Measurements from ENCODE around the gene IP6K2.
"Not testable (repeated sequence)": the region's sequence is repeated elsewhere in the genome, so short reads cannot be mapped to it uniquely, and the experiment has no call there.

IP6K2 gene

DNA sequence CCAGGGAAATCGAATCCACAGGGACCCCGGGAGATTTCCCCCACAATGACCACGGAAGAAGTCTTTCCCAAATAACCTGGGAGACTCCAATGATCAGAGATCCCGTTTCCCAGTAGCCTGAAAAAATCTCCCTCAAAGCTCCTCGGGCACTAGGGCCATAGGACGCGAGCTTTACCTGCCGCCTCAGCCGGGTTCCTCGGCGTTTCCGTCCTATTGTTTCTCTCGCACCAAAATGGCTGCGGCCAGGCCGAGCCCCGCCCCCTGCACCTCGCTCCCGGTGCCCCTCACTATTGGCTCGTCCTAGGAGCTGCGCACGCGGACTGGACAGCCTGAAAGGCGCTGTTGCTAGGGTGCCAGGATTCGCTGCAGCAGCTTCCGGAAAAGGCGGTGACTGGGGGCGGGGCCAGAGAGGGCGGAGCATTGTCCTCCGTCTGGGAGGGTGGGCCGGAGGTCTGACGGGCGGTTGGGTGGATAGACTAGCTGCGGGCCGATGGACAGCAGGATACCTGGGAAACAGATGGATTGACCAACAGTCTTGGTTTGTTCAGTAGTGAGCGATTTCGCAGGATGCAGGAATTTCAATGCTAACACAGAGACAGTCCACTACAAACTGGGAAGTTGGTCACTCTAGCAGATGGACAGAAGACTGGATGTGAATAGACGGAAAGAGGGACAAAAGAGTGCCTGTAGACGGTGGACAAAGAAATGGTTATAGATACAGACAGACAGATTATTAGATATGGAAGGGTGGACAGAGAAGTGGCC lies at the start of gene IP6K2:
TSS of gene IP6K2 (minus strand) at position 240 of the 765 bp plus-strand sequence. CDS start 21,930 bp downstream, outside the sequence.
- peak; percentile 97 for DNase-seq (ENCODE audit: low read depth)

DNA sequence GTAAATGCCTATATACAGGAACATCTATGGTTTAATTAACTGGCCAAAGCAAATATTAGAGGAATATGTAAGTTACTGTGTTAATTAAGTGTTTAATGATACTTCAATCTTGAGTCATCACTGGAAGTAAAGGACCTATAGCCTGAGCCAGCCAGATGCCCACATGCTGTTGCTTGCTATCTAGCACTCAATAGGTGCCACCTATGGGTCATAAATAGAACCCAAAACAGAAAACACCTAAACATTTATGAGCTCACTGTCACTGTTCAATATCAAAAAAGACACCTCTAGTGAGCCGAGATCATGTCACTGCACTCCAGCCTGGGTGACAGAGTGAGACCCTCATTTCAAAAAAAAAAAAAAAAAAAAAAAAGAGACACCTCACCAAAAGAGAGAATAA lies 48.4 kb upstream of the IP6K2 start:
- no peak for DNase-seq (ENCODE audit: low read depth)

DNA sequence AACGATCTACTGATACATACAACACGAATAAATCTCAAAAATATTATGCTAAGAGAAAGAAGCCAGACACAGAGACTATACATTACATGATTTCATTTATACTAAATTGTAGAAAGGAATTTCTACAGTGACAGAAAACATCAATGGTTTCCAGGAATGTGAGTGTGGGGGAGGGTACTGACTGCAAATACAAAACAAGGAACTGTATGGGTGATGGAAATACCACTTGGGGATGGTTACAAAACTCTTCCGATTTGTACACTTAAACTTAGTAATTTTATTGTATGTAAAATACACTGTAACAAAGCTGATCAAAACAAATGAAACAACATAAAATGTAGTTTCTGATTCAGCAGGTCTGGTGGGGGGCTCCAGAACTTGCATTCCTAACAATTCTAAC lies 45.8 kb upstream of the IP6K2 start:
- no peak for DNase-seq (ENCODE audit: low read depth)

- DNase-seq (ENCODE audit: low read depth) = not testable (repeated sequence)
Observed at GRCh38 chr3:48759991-48760540, 43.0 kb upstream of the IP6K2 start.

GRCh38 chr3:48759531-48759930 lies 42.5 kb upstream of the IP6K2 start:
- DNase-seq (ENCODE audit: low read depth) = not testable (repeated sequence)

GRCh38 chr3:48759071-48759470 lies 42.0 kb upstream of the IP6K2 start:
- no peak for DNase-seq (ENCODE audit: low read depth)

DNA sequence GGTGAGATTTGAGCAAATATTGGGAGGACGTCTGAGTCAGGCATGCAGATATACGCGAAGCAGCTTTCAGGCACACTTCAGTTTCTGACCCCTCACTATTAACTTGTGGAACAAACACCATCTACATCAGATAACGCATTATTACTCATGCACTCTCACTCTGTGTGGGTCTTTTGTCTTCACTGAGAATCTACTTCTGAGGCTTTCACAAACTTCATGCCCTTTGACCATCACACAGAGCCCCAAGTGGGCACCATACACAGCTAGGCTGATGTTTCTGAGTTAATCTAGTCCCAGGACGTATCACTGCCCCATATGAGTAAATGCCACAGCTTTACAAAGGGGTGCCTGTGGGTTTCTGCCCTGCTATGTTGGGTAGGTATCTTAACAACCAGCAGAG lies 39.6 kb upstream of the IP6K2 start:
- DNase-seq (ENCODE audit: low read depth) = no peak

DNA sequence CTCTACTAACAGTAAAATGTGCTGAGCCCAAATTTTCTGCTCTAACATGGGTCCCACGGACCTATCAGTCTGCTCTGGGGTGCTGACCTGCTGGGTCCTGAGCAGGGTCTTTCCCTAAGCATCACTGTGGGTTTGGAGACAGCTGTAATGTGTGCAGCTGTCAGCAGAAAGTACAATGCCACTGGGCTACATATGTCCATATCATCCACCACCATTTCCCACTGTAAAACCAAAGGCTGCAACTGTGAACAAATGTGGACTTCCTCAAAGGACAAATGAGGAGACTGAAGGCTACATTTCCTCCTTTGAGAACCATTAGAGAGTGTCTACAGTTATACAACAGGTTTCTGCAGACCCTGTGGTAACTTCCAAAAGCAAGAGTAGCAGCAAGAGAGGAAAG lies 33.8 kb upstream of the IP6K2 start:
- DNase-seq (ENCODE audit: low read depth) = no peak

DNA sequence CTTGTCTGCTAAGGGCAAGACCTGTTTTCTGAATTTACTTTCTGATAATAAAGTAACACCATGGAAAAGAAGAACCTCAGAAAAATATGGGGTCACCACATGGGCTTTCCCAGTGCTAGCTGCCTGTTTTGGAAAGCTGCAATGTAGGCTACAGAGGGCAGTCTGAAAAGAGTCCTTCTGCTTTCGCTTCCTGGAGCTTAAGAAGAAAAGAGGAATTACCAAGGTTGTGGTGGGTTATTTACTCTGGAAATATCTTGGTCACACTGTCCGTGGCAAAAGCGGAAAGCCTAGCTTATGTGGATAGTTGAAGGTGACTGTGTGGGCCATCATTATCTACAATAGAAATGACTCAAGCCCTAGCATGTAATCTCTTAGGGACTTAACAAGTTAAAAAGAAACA lies 31.7 kb upstream of the IP6K2 start:
- no peak for DNase-seq (ENCODE audit: low read depth)

- no peak for DNase-seq (ENCODE audit: low read depth)
Observed at GRCh38 chr3:48747706-48748105, 30.7 kb upstream of the IP6K2 start.

- DNase-seq (ENCODE audit: low read depth) = no peak
Observed at GRCh38 chr3:48747015-48747615, 30.1 kb upstream of the IP6K2 start.

DNA sequence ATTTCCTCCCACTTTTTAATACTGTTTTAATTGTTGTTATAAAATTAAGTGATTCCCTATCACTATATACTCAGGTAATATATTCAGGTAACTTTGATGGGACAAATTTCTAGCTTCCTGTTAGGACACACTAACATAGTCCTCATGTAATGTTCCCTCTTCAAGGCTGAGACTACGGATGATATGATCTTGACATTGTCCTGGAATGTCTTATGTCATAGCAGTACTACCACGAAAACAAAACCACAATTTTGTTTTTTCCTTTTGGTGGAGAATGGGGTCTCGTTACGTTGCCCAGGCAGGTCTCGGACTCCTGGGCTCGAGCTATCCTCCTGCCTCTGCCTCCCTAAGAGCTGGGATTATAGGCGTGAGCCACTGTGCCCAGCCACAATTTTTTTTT lies 26.8 kb upstream of the IP6K2 start:
- DNase-seq (ENCODE audit: low read depth) = no peak

GRCh38 chr3:48741226-48741625 lies 24.2 kb upstream of the IP6K2 start:
- not testable (repeated sequence) for DNase-seq (ENCODE audit: low read depth)

- no peak for DNase-seq (ENCODE audit: low read depth)
Observed at GRCh38 chr3:48739955-48740823, 23.2 kb upstream of the IP6K2 start.

- DNase-seq (ENCODE audit: low read depth) = no peak
Observed at GRCh38 chr3:48739617-48739954, 22.6 kb upstream of the IP6K2 start.

DNA sequence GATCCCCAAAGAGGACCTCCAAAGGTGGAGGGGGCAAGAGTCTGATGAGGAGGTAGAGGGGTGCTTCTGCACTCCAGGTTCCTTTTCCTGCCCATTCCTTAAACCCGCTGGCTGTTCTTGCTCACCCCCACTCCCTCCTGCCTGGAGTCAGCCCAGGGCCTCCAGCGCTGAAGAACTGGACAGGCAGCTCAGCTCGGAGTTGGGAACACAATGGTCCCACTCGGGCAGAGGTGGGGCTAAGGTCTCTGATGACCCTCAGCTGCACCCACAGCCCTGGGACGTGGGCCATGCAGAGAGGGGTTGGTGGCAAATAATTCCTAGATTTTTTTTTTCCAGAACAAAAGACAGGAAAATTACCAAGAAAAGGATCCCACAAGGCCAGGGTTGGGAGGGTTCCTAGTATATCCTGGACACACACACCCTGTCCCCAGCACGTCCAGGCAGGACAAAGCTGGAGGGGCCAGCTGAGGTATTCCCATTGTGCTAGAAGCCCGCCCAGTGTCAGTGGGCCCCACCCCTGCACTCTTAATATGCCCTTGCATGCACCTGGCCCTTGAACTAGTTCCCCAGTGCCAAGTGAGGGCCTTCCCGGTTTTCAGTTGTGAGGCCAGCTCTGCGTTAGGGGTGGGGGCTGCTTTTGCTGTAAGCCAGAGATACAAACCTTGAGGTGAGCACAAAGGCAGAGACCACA lies 22.1 kb upstream of the IP6K2 start:
- no peak for DNase-seq (ENCODE audit: low read depth)

DNA sequence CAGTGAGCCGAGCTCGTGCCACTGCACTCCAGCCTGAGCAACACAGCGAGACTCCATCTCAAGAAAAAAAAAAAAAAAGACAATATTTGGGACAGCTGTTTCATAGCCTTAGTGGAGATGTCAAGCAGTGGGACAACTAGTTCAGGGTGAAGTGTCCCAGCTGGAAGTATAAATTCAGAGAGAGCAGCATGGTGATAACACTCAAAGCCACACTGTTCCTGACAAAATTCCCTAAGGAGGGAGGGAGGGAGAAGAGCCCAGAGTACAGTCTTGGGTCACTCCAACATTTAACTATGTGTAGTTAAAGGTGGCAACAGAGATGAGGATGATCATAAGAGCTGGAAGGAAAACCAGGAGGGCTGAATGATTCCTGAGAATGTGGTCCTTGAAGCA lies 21.1 kb upstream of the IP6K2 start:
- DNase-seq (ENCODE audit: low read depth) = no peak

- DNase-seq (ENCODE audit: low read depth) = not testable (repeated sequence)
Observed at GRCh38 chr3:48735075-48735767, 18.2 kb upstream of the IP6K2 start.

- DNase-seq (ENCODE audit: low read depth) = not testable (repeated sequence)
Observed at GRCh38 chr3:48734541-48734940, 17.5 kb upstream of the IP6K2 start.

DNA sequence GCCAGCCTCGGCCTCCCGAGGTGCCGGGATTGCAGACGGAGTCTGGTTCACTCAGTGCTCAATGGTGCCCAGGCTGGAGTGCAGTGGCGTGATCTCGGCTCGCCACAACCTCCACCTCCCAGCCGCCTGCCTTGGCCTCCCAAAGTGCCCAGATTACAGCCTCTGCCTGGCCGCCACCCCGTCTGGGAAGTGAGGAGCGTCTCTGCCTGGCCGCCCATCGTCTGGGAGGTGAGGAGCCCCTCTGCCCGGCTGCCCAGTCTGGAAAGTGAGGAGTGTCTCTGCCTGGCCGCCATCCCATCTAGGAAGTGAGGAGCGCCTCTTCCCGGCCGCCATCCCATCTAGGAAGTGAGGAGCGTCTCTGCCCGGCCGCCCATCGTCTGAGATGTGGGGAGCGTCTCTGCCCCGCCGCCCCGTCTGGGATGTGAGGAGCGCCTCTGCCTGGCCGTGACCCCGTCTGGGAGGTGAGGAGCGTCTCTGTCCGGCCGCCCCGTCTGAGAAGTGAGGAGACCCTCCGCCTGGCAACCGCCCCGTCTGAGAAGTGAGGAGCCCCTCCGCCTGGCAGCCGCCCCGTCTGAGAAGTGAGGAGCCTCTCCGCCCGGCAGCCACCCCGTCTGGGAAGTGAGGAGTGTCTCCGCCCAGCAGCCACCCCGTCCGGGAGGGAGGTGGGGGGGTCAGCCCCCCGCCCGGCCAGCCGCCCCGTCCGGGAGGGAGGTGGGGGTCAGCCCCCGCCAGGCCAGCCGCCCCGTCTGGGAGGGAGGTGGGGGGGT lies 16.9 kb upstream of the IP6K2 start:
- not testable (repeated sequence) for DNase-seq (ENCODE audit: low read depth)

DNA sequence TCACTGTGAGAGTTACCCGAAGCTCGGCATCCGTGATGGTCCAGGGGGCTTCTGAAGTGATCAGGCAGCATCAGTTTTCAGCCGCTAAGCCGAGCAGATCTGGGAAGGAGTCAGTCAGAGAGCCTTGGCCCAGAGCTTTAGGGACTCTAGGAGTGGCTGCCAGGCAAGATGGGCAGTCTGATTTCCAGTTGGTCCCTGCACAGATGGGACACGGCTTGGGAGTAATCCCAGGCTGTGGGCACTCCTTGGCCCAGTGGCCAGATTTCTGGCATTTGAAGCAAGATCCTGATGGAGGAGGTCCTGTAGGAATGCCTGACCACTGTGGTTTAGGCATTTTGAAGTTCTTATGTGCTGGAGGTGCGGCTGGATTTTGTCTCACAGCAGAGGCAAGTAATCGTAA lies 10.5 kb upstream of the IP6K2 start:
- no peak for DNase-seq (ENCODE audit: low read depth)

Measured in stimulated activated CD8-positive, alpha-beta memory T cell treated with anti-CD3 and anti-CD28 coated beads, Interleukin-12 subunit alpha, Interleukin-12 subunit beta, amount 100 ng/mL, for 4 hours (primary cell).